Measurements from ENCODE around the gene DHX9.

GRCh38 chr1:182848736-182849135 lies 9.6 kb downstream of the DHX9 start:
- TF ChIP-seq CTCF (conservative IDR thresholded peaks at IDR 0.05; ENCODE audit: low read depth, low read length) = no peak
- TF ChIP-seq EZH2 (IDR thresholded peaks at IDR 0.05; ENCODE audit: borderline replicate concordance, low read depth, low read length, poor library complexity, severe bottlenecking) = no peak
